ENCODE measurements around the gene NEK7. TPM values are rescaled to one million over a fixed set of nuclear protein-coding genes. Genes with fewer than 3 reads are reported as not detected.

The NEK7 gene
- total and polyA plus RNA-seq, 10 donors = 16.9 to 120 (median 73.2) TPM

- DNase-seq = no peak
- no peak for TF ChIP-seq POLR2AphosphoS5 (IDR thresholded peaks at IDR 0.05)
- TF ChIP-seq CTCF (IDR thresholded peaks at IDR 0.05 in 8 of 11, conservative IDR thresholded peaks at IDR 0.05 in 3 of 11) = no peak
- H3K9me3 ChIP-seq = no peaks in the 10 kb centered on the region
- H3K36me3 ChIP-seq = no peaks in the 10 kb centered on the region
- intact Hi-C loops (cut with DNase I; ENCODE audit: low total_unique reads) = no loop called here
- 63 to 82% (median 80%) methylated on average over 2 of the region's 2 CpGs for WGBS, 5 donors
- no peaks in the 10 kb centered on the region for H3K27me3 ChIP-seq (replicated peaks in 1 of 7)
- H3K4me3 ChIP-seq = no peak overlapping the region
- no peak overlapping the region for H3K27ac ChIP-seq
- H3K4me1 ChIP-seq = no peaks in the 10 kb centered on the region
These were observed 38.7 kb upstream of the NEK7 start for GRCh38 chr1:198118134-198118533.

- H3K4me1 ChIP-seq = no peaks in the 10 kb centered on the region
- H3K36me3 ChIP-seq = no peaks in the 10 kb centered on the region
- H3K27me3 ChIP-seq (replicated peaks in 1 of 7) = no peaks in the 10 kb centered on the region
- TF ChIP-seq POLR2AphosphoS5 (IDR thresholded peaks at IDR 0.05) (no peak), CTCF (IDR thresholded peaks at IDR 0.05 in 8 of 11, conservative IDR thresholded peaks at IDR 0.05 in 3 of 11) (no peak), POLR2A (IDR thresholded peaks at IDR 0.05) (no peak)
- DNase-seq = no peak
- H3K9me3 ChIP-seq = no peaks in the 10 kb centered on the region
- no peak overlapping the region for H3K27ac ChIP-seq
- H3K4me3 ChIP-seq = no peak overlapping the region
- WGBS, 5 donors = 79 to 88% (median 83%) methylated on average over 2 of the region's 2 CpGs
- intact Hi-C loops (cut with DNase I; ENCODE audit: low total_unique reads) = no loop called here
These were observed 36.9 kb upstream of the NEK7 start for GRCh38 chr1:198119906-198120305.

GRCh38 chr1:198121056-198121826, 35.6 kb upstream of the NEK7 start:
- no peaks in the 10 kb centered on the region for H3K9me3 ChIP-seq
- intact Hi-C loops (cut with DNase I; ENCODE audit: low total_unique reads) = no loop called here
- TF ChIP-seq POLR2A (IDR thresholded peaks at IDR 0.05) (no peak), POLR2AphosphoS5 (IDR thresholded peaks at IDR 0.05) (no peak), CTCF (IDR thresholded peaks at IDR 0.05 in 8 of 11, conservative IDR thresholded peaks at IDR 0.05 in 3 of 11) (no peak)

GRCh38 chr1:198122693-198123092, 34.1 kb upstream of the NEK7 start:
- intact Hi-C loops (cut with DNase I; ENCODE audit: low total_unique reads) = no loop called here
- Histone ChIP-seq H3K4me1 (no peaks in the 10 kb centered on the region), H3K4me3 (no peak overlapping the region), H3K9me3 (no peaks in the 10 kb centered on the region), H3K27me3 (replicated peaks in 1 of 7) (no peaks in the 10 kb centered on the region), H3K36me3 (no peaks in the 10 kb centered on the region), H3K27ac (peak overlapping the region in 3 of 8 donors; percentile 6 to 18 (median 8))
- TF ChIP-seq POLR2AphosphoS5 (IDR thresholded peaks at IDR 0.05) (no peak), POLR2A (IDR thresholded peaks at IDR 0.05) (no peak), CTCF (IDR thresholded peaks at IDR 0.05 in 8 of 11, conservative IDR thresholded peaks at IDR 0.05 in 3 of 11) (no peak)
- no peak for DNase-seq
- 85 to 93% (median 89%) methylated on average over 1 of the region's 1 CpG for WGBS, 5 donors

More at GRCh38 chr1:198121056-198121826, 35.6 kb upstream of the NEK7 start:
- Histone ChIP-seq H3K27me3 (replicated peaks in 1 of 7) (no peaks in the 10 kb centered on the region), H3K4me3 (no peak overlapping the region), H3K4me1 (no peaks in the 10 kb centered on the region), H3K36me3 (no peaks in the 10 kb centered on the region), H3K27ac (no peak overlapping the region)
- DNase-seq = no peak
- 75 to 93% (median 90%) methylated on average over 3 of the region's 3 CpGs for WGBS, 5 donors

All from spleen (tissue), 11 donors.